Measurements from ENCODE around the gene PDIA6.

- TF ChIP-seq POLR2A (IDR thresholded peaks at IDR 0.05; ENCODE audit: low read depth, low read length) (no peak), POLR2AphosphoS5 (IDR thresholded peaks at IDR 0.05; ENCODE audit: low read depth, low read length) (no peak), TAF1 (IDR thresholded peaks at IDR 0.05; ENCODE audit: low read depth, low read length) (no peak)
Observed at GRCh38 chr2:10774394-10774793, 38.2 kb downstream of the PDIA6 start.

All from GM12891 (cell line).